ENCODE results near the gene NUP58.

NUP58 gene

DNA sequence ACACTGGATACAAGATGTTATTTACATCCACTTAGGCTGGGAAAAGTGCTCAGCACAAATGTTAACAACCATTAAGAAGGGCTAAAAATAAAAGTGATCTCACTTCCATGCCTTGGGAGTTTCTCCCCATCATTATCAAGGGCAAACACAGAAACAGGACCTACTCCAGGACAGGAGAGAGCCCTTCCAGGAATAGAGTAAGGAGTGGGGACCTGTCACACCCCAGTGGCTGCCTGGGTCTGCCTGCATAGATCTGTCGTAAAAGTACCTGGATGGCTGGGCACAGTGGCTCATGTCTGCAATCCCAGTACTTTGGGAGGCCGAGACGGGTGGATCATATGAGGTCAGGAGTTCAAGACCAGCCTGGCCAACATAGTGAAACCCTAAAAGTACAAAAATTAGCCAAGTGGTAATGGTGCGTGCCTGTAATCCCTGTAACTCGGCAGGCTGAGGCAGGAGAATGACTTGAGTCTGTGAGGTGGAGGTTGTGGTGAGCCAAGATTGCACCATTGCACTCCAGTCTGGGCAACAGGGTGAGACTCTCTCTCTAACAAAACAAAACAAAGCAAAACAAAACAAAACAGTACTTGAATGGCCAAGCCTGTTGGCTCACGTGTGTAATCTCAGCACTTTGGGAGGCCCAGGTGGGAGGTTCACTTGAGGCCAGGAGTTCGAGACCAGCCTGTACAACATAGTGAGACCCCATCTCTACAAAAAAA is 76.0 kb downstream of the NUP58 start:
- no peak for DNase-seq (ENCODE audit: low read depth in 2 of 2)

- DNase-seq (ENCODE audit: low read depth in 2 of 2): no peak
These were observed 77.1 kb downstream of the NUP58 start for GRCh38 chr13:25378528-25378927.

DNA sequence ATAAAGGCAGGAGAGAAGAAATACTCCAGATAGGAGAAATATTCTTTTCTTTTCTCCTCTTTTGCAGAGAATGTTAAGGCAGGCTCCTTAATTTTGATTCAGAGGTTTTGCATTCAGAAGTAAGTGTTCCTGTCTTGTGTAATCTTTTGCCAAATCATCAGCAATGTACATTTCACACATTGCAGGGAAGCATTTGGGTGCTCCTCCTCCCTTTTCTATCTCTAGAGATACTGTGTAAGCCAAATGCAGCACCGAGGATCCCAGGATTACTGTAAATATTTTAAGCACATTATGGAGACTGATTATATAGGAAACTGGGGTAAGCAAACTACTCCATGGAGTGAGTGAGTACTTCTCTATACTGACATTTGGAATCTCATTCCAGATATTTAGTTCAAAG is 77.6 kb downstream of the NUP58 start:
- no peak for DNase-seq (ENCODE audit: low read depth in 2 of 2)

DNA sequence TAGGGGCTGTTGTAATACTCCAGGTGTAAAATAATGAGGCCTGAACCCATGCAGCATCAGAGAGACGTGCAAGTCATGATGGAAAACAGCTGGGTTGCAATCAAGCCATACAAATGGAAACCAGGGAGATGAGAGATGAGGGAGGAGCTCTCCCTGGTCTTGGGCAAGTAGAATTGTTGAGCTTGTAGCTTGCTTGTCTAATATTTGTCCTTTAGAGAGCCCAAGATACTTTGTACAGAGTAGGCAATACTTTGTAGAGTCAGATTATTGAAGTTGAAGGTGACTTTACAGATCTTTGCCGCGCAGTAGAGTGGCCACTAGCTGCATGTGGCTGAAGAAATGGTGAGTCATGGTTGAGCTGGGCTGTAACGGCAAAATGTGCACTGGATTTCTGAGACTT is 78.7 kb downstream of the NUP58 start:
- DNase-seq (ENCODE audit: low read depth in 2 of 2): no peak

GRCh38 chr13:25380741-25381324 is 79.4 kb downstream of the NUP58 start:
- no peak for DNase-seq (ENCODE audit: low read depth in 2 of 2)

DNA sequence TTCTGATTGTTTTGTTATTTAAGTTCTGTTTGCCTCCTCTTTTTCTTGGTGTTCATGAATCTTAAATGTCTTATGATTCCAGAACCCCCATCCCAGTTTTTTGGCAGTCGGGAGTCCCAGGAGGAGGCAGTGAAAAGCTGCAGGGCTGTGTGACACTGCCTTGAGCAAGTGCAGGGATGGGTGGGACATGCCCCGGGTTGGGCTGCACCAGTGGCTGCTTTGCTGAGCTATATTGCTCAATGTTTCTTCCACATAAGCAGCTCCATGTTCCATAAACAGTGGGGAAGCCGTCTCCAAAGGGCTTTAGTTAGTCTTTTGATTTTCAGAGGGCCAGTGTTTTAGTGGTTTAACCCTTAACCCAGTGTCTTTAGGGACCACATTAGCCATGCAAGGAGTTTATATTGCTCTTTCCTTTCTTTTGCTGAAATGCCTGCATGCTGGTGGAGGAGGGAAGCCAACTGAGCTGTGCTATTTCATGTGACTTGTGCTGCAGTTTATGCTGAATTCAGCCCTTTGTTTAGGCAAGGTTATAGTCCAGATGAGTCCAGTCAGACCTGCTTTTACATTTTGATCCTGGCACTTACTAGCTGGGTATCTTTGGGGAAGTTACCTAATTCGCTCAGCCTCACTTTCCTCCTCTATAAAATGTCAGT is 83.5 kb downstream of the NUP58 start:
- no peak for DNase-seq (ENCODE audit: low read depth in 2 of 2)

DNA sequence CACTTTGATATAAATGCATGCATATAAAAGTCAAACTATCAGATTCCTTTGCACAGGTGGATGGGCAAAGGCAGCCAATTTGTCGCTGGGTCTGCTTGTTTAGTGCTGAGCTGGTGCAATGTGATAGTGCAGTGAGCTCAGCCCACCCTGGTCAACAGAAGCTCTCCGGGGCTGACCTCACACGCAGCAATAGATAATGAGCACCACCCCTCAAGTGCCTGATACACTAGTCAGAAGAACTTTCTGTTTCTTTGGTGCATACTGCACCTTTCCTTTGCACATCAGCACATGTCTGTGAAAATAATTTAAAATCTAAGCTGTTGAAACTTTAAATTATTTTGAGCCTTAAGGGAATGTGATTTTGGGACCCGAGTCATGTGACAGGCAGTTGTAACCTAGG is 90.5 kb downstream of the NUP58 start:
- no peak for DNase-seq (ENCODE audit: low read depth in 2 of 2)

Measured in activated CD4-positive, alpha-beta T cell treated with anti-CD3 and anti-CD28 coated beads for 24 hours (primary cell).